Hematopoietic multipotent progenitor cell treated with erythropoietin and hydrocortisone succinate and interleukin-3 and kit ligand, for 4 days (in vitro differentiated cells): ENCODE data around the gene NPTN.

ENCODE experiments used
- DNase-seq: peaks from one replicate; pipeline ENCODE4 v3.0.0-alpha.2; 2015

The NPTN gene

DNA sequence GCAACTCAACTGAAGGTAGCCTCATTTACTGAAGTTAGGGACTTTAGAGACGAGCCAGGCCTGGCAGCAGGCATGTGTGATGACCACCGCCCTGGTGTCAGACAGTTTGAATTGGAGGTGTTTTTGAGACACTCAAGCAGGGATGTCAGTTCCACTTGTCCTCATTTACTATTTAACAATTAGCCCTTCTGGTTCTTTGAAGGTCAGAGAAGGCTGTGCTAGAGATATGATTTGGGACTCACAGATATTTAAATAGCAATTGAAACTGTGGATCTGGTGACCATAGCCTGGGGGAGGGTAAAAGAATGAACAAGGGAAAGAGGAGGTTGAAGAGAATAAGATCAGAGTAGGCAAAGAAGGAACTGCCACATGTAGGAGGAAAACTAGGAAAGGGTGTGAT lies 115.6 kb downstream of the NPTN start:
- no peak for DNase-seq

- no peak for DNase-seq
Measured at GRCh38 chr15:73515527-73515926, 117.7 kb downstream of the NPTN start.
